GM21381 (cell line): ENCODE measurements around the gene TAMM41.
"Not testable (repeated sequence)": the region's sequence is repeated elsewhere in the genome, so short reads cannot be mapped to it uniquely, and the experiment has no call there.

Source experiments
- ATAC-seq: cut with Tn5 transposase; IDR thresholded peaks from one replicate; pipeline ENCODE4 v1.9.1; 2021; ENCODE audit warnings: mild to moderate bottlenecking, moderate library complexity; ENCODE audit not compliant: unreplicated experiment

TAMM41 gene

DNA sequence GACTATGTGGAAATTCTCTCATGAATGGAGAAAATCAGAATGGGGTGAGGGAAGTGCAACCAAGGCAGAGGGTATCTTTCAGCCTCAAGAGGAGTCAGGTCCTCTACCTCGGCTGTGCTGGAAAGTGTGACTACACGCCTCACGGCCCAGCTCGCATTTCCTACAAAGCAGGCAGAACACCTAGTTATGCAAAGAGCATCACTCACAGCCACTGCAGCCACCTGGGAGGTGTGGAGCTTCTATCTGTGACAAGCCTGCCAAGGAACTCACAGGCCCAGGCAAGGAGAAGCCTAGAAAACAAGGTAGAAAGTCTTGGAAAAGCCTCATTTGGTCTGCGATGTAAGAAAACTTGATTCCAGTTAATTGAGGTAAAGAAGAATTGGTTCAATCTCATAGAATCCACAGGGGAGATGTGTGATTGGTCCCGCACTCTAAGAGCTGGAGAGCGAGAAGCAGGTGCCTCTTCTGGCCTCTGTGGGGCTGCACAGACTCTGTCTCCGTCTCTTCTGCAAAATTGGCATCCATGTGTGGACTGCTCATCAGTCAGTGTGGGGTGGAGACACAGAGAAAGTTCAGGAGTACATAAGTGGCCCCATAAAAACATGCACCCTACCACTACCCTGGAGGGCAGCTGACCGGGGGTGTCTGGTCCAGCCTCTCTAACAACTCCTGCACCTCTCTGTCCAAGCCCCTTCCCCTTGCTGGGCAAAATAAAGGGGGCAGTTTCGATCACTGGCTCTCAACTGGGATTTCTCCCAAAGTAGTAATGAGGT lies 76.8 kb downstream of the TAMM41 start:
- ATAC-seq = no peak

DNA sequence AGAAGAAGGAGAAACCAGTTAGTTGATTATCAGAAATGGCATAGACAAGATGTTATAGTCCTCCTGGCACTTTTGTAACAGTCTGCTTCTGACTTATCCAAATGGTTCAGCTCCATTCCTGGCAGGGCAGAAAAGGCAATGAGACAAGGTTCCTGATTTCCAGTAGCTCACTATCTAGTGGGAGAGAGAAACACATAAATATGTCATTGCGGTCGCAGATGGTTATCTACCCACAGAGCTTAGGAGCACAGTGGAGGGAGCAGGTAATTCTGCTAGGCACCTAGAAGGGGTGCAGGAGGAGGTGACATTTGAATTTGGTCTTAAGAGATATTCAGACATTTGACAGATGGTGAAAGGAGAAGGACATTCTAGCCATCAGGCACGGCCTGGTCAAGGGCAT lies 78.1 kb downstream of the TAMM41 start:
- ATAC-seq = no peak

DNA sequence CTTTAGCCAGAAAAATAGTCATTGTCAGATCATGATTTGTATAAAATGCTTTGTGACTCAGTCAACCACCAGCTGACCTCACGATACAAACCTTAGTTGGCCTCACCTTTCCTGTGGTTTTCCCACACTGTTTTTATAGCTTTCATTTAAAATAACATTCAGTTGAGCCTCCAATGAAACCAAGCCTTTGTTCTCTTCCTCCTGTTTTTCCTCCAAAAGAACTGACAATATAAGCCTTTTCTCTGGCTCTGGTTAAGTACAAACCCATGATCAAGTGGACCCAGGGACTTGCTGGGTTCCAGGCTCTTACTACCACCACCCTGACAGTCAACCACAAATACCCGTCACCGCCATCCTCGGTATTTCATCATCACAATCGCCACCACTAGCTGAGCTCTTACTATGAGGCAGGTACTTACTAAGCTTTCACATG lies 81.7 kb downstream of the TAMM41 start:
- ATAC-seq = no peak

DNA sequence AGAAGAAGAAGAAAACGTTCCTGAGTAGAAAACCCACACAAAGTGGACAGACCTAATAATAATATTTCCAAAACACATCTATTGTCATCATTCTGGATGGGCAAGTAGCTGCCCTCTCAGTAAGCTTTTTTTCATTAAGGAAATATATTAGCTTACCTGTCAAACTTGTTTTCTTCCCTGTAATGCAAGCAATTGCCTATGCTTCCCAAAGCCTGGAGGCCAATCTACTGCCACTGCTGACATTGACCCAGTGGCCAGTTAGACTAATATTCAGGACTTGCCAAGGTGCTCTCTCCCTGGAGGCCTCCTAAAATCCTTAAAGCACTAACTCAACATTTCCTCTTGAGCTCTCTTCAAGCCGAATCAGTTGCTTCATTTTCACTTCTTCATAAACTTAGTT lies 86.7 kb downstream of the TAMM41 start:
- ATAC-seq = no peak

DNA sequence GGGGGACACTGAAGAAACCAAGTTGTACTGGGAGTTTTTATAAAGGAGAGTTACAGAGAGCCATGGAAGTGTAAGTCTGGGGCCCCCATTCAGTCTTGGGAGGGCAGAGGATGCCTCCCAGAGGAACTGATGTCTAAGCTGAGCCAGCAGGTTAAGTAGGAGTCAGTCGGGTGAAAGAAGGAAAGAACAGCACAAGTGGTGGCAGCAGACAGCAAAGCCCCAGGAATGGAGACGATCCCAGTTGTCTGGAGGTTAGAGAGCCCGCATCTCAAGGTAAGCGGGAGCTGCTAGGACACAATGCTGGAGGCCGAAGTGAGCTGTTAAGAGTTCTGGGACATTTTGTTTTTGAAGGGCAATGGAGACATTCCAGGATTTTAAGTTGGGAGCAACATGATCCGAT lies 88.8 kb downstream of the TAMM41 start:
- no peak for ATAC-seq

DNA sequence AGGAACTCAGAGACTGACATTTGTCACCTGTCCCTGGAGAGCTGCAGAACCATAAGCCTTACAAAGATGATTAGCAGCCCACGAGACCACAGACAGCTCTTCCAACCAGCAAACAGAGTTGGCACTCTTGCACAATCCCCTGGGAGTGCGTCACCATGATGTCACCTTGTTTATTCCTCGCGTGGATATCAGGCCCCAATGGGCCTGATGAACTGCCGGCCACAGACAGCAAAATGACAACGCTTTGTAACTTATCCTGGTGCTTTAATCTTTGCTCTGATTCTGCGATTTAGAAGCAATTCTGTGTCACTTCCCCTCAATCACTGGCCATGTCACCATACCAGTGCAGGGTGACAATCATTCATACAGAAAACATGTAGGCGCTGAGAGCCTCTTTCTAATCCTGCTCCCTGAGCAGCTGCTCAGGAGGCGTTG lies 89.2 kb downstream of the TAMM41 start:
- ATAC-seq = no peak

DNA sequence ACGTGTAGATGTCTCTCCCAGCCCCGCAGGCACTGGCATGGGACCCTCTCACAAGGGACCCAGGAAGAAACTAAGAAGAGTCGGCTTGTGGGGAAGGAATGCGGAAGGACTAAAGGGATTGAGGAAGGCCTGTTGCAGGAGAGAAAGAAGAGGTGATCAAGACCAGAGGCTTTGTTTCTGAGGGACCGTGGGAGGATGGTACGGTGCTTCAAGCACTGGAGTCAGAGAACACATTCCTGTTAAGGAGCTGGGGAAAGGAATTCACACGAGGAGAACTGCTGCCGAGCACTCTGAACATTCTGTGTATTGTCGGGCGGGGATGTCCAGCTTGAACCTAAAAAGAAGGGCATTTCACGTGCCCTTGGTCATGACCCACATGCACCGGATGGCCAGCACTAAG lies 91.4 kb downstream of the TAMM41 start:
- ATAC-seq = no peak

DNA sequence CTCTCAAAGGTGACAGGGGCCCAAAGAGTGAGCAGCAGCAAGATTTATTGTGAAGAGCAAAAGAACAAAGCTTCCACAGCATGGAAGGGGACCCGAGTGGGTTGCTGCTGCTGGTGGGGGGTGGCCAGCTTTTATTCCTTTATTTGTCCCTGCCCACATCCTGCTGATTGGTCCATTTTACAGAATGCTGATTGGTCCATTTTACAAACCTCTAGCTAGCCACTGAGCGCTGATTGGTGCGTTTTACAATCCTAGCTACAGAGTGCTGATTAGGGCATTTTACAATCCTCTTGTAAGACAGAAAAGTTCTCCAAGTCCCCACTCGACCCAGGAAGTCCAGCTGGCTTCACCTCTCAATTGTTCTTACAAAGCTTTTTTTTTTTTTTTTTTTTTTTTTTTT lies 94.4 kb downstream of the TAMM41 start:
- not testable (repeated sequence) for ATAC-seq

DNA sequence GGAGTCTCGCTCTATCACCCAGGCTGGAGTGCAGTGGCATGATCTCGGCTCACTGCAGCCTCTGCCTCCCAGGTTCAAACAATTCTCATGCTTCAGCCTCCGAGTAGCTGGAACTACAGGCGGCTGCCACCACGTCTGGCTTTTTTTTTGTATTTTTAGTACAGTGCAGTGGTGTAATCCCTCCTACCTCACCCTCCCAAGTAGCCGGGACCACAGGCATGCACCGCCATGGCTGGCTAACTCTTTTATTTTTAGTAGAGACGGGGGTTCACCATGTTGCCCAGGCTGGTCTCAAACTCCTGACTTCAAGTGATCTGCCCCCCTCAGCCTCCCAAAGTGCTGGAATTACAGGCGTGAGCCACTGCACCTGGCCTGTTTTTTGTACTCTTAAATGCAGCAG lies 98.4 kb downstream of the TAMM41 start:
- not testable (repeated sequence) for ATAC-seq
